VCaP (cell line): Measurements from ENCODE around the gene GCNT2.
"Not testable (repeated sequence)": the region's sequence is repeated elsewhere in the genome, so short reads cannot be mapped to it uniquely, and the experiment has no call there.

Experiments used
- H3K27ac ChIP-seq: fragments of 450-650 bp; 2 replicates; pipeline ENCODE4 v1.5.1; 2017
- TF ChIP-seq, protein P1 (sequence below): fragments of 450-650 bp; conservative IDR thresholded peaks from 2 replicates; pipeline ENCODE4 v1.5.1; 2017; ENCODE audit warnings: mild to moderate bottlenecking, moderate library complexity

GCNT2 gene

DNA sequence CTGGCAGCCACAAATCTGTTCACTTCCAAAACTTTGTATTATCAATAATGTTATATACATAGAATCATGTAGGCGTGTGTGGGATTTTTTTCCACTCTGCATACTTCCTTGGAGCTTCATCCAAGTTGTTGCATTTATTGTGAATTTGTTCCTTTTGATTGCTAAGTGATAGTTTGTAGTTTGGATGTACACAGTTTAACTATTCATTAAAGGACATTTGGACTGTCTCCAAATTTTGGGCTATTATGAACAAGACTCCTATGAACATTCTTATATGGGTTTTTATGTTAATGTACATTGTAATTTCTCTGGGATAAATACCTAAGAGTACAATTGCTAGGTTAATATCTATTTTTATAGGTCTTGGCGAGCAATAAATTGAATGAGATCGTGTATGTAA is 36.2 kb upstream of the GCNT2 start:
- TF ChIP-seq, protein P1, sequence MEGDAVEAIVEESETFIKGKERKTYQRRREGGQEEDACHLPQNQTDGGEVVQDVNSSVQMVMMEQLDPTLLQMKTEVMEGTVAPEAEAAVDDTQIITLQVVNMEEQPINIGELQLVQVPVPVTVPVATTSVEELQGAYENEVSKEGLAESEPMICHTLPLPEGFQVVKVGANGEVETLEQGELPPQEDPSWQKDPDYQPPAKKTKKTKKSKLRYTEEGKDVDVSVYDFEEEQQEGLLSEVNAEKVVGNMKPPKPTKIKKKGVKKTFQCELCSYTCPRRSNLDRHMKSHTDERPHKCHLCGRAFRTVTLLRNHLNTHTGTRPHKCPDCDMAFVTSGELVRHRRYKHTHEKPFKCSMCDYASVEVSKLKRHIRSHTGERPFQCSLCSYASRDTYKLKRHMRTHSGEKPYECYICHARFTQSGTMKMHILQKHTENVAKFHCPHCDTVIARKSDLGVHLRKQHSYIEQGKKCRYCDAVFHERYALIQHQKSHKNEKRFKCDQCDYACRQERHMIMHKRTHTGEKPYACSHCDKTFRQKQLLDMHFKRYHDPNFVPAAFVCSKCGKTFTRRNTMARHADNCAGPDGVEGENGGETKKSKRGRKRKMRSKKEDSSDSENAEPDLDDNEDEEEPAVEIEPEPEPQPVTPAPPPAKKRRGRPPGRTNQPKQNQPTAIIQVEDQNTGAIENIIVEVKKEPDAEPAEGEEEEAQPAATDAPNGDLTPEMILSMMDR: no peak
- 0 out of 2 replicates have a peak overlapping the region, but pooled peaks have one; percentile 7 for H3K27ac ChIP-seq

- TF ChIP-seq, protein P1: no peak
- H3K27ac ChIP-seq: 0 out of 2 replicates have a peak overlapping the region, but pooled peaks have one; percentile 7
These were observed 35.7 kb upstream of the GCNT2 start for GRCh38 chr6:10485406-10485805.

GRCh38 chr6:10486215-10486614 is 34.9 kb upstream of the GCNT2 start:
- H3K27ac ChIP-seq: no peak overlapping the region
- TF ChIP-seq, protein P1: no peak

GRCh38 chr6:10486944-10487588 is 34.1 kb upstream of the GCNT2 start:
- not testable (repeated sequence) for H3K27ac ChIP-seq

- no peak overlapping the region for H3K27ac ChIP-seq
- TF ChIP-seq, protein P1: no peak
These were observed 33.4 kb upstream of the GCNT2 start for GRCh38 chr6:10487668-10488327.

- H3K27ac ChIP-seq: no peak overlapping the region
- TF ChIP-seq, protein P1: no peak
These were observed 29.7 kb upstream of the GCNT2 start for GRCh38 chr6:10491463-10491862.

DNA sequence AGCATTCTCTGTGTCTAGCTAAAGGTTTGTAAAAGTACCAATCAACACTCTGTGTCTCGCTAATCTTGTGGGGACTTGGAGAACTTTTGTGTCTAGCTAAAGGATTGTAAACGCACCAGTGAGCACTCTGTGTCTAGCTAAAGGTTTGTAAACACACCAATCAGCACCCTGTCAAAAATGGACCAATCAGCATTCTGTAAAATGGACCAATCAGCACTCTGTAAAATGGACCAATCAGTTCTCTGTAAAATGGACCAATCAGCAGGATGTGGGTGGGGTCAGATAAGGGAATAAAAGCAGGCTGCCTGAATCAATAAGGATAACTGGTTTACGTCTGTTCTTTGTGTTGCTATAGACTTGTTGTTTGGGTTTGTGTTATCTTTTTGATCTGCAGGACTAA is 29.2 kb upstream of the GCNT2 start:
- not testable (repeated sequence) for H3K27ac ChIP-seq

GRCh38 chr6:10495029-10495428 is 26.1 kb upstream of the GCNT2 start:
- H3K27ac ChIP-seq: no peak overlapping the region
- TF ChIP-seq, protein P1: no peak
